Measurements from ENCODE around the gene XPO5. TPM values are rescaled to one million over a fixed set of nuclear protein-coding genes. Genes with fewer than 3 reads are reported as not detected.

Gene XPO5
- total RNA-seq, 1 donor, result 66.2 TPM

DNA sequence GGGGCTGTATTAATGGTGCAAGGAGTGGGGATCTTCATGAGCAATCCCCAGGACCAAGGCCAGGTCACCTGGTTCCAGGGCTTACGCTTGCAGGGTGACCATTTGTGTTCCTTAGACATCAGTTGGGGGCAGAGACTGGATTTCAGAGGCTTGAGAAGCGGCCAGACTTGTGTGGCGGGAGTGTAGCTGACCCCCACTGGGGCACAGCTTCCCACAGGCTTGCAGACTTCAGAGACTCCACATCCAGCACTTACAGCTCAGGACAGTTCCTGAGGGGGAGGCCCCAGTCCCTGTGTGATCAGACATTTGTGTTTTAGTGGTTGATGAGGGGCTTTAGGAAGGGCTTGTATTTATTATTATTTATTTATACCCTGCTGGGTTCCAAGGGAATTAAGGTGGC, 83.2 kb downstream of the XPO5 start:
- Histone ChIP-seq H3K27me3 (ENCODE audit: insufficient read depth, low read length) (no peaks in the 10 kb centered on the region), H2AFZ (ENCODE audit: low read length) (no peak overlapping the region), H3K36me3 (ENCODE audit: insufficient read depth, low read length) (no peaks in the 10 kb centered on the region), H3K4me2 (ENCODE audit: insufficient read depth, low read length) (peak overlapping the region; percentile 87), H3K4me3 (ENCODE audit: insufficient read depth, low read length) (peak overlapping the region; percentile 59), H4K20me1 (ENCODE audit: insufficient read depth, low read length) (peaks cover 57% of the 10 kb centered on the region), H3K9me3 (ENCODE audit: low read depth, low read length) (no peaks in the 10 kb centered on the region), H3K4me1 (ENCODE audit: insufficient read depth, low read length) (peaks cover 62% of the 10 kb centered on the region), H3K27ac (ENCODE audit: low read depth, low read length) (peak overlapping the region; percentile 29), H3K79me2 (ENCODE audit: insufficient read depth, low read length) (peaks cover 52% of the 10 kb centered on the region)
- peak; percentile 90 for DNase-seq (ENCODE audit: insufficient read length, low spot score, missing footprints)
- no peak for TF ChIP-seq CTCF (IDR thresholded peaks at IDR 0.05; ENCODE audit: extremely low read depth, low read depth, low read length)

DNA sequence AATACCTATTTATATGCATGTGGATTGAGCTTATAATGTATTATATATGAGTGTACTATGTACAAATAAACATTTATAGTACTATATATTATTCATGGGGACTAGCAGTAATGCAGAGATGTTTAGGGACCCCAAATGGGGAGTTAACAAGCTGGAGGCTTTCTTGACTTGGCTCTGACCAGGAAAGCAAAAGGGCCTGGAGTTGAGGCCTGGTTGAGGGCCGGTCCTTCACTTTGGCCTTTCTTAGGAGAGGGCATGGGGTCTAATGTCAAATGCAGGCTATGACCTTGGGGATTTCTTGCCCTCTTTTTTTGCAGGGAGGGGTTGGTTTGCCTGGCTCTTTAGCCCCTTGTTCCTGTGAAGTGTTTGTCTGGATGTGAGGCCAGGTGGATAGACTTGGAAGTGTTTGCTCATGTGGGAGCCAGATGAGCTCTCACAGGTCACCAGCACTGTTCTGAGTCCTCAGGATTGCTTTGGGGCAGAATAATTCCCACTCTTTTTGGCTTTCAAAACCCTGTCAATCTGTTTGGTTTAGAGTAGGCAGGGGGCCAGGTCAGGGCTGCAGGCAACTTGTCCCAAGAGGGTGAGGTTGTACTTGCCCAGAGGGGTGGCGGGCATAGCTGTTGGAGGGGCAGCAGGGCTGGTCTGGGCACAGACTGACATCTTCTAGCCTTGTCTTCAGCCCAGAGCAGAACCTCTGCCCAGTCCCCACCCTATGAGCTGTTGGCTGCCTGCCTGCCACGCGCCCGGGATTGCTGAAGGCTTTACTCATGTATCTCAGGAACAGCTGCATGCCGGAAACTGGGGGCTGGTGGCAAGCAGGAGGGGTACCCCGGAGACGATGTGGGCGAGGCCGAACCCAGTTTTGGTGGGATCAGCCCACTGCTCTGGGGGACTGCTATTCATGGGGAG, 83.8 kb downstream of the XPO5 start:
- Histone ChIP-seq H3K4me2 (ENCODE audit: insufficient read depth, low read length) (peak overlapping the region; percentile 87), H3K27ac (ENCODE audit: low read depth, low read length) (peak overlapping the region; percentile 41), H3K79me2 (ENCODE audit: insufficient read depth, low read length) (peaks cover 52% of the 10 kb centered on the region), H3K9me3 (ENCODE audit: low read depth, low read length) (no peaks in the 10 kb centered on the region), H3K4me3 (ENCODE audit: insufficient read depth, low read length) (peak overlapping the region; percentile 59), H4K20me1 (ENCODE audit: insufficient read depth, low read length) (peaks cover 53% of the 10 kb centered on the region), H2AFZ (ENCODE audit: low read length) (peak overlapping the region; percentile 38), H3K36me3 (ENCODE audit: insufficient read depth, low read length) (no peaks in the 10 kb centered on the region), H3K4me1 (ENCODE audit: insufficient read depth, low read length) (peaks cover 56% of the 10 kb centered on the region), H3K27me3 (ENCODE audit: insufficient read depth, low read length) (no peaks in the 10 kb centered on the region)
- DNase-seq (ENCODE audit: insufficient read length, low spot score, missing footprints), result peak; percentile 98
- no peak for TF ChIP-seq CTCF (IDR thresholded peaks at IDR 0.05; ENCODE audit: extremely low read depth, low read depth, low read length)

GRCh38 chr6:43490523-43490939, 85.3 kb downstream of the XPO5 start:
- Histone ChIP-seq H2AFZ (ENCODE audit: low read length) (no peak overlapping the region), H3K27ac (ENCODE audit: low read depth, low read length) (no peak overlapping the region), H3K4me2 (ENCODE audit: insufficient read depth, low read length) (no peak overlapping the region), H4K20me1 (ENCODE audit: insufficient read depth, low read length) (peaks cover 47% of the 10 kb centered on the region), H3K9me3 (ENCODE audit: low read depth, low read length) (no peaks in the 10 kb centered on the region), H3K27me3 (ENCODE audit: insufficient read depth, low read length) (no peaks in the 10 kb centered on the region), H3K79me2 (ENCODE audit: insufficient read depth, low read length) (peaks cover 50% of the 10 kb centered on the region), H3K4me1 (ENCODE audit: insufficient read depth, low read length) (peaks cover 42% of the 10 kb centered on the region), H3K4me3 (ENCODE audit: insufficient read depth, low read length) (no peak overlapping the region), H3K36me3 (ENCODE audit: insufficient read depth, low read length) (no peaks in the 10 kb centered on the region)
- TF ChIP-seq CTCF (IDR thresholded peaks at IDR 0.05; ENCODE audit: extremely low read depth, low read depth, low read length), result no peak
- peak; percentile 66 for DNase-seq (ENCODE audit: insufficient read length, low spot score, missing footprints)

DNA sequence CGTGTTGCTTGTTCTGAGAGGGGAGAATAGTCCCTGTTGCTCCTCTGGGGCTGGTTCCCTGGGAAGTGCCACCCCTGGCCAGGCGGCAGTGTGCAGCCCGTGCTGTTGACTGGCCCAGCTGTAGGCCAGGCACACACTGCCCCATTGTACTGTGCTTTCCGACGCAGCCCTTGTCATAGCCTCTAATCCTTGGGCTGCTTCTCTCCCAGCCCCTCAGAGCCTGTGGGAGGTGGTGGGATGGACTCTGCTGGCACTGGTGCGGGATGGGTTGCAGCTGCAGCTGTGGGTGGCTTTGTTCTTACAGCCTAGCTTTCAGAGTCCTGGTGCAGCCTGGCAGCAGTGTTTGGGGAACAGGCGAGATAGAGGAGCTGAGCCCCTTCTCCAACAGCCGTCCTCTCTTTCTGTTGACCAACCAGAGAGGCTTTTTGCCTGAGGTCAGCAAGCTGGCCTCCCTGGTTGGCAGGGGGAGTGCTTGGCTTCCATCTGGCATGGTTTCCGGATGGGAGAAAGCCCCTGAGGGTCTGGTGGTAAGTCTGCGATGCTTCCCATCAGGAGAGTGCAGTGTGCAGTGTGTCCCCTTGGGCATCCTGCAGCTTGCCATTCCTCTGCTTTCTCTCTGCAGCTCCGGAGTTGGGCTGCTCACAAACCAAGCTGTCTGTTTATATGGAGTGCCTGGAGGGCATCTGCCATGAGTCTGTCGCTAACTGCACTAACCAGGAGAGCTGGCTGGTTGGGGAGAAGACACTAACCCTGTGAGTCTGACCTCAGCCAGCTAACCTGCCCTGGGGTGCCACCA, 86.4 kb downstream of the XPO5 start:
- peaks cover 45% of the 10 kb centered on the region for H4K20me1 ChIP-seq (ENCODE audit: insufficient read depth, low read length)
- H3K9me3 ChIP-seq (ENCODE audit: low read depth, low read length), result no peaks in the 10 kb centered on the region
- H3K79me2 ChIP-seq (ENCODE audit: insufficient read depth, low read length), result peaks cover 50% of the 10 kb centered on the region
- no peak overlapping the region for H3K27ac ChIP-seq (ENCODE audit: low read depth, low read length)
- no peak overlapping the region for H3K4me2 ChIP-seq (ENCODE audit: insufficient read depth, low read length)
- no peak for TF ChIP-seq CTCF (IDR thresholded peaks at IDR 0.05; ENCODE audit: extremely low read depth, low read depth, low read length)
- peaks cover 32% of the 10 kb centered on the region for H3K4me1 ChIP-seq (ENCODE audit: insufficient read depth, low read length)
- DNase-seq (ENCODE audit: insufficient read length, low spot score, missing footprints), result peak; percentile 73
- H3K27me3 ChIP-seq (ENCODE audit: insufficient read depth, low read length), result no peaks in the 10 kb centered on the region
- no peak overlapping the region for H3K4me3 ChIP-seq (ENCODE audit: insufficient read depth, low read length)
- H2AFZ ChIP-seq (ENCODE audit: low read length), result no peak overlapping the region
- H3K36me3 ChIP-seq (ENCODE audit: insufficient read depth, low read length), result no peaks in the 10 kb centered on the region

Measured in osteoblast (primary cell).